DND-41 (cell line): ENCODE results near the gene EIPR1.
"Not testable (repeated sequence)": the region's sequence is repeated elsewhere in the genome, so short reads cannot be mapped to it uniquely, and the experiment has no call there.

Experiments
- ATAC-seq: fragments of 200-7000 bp; cut with Tn5 transposase; 3 replicates; pipeline ENCODE4 v1.9.1; 2021; ENCODE audit warnings: low read depth; ENCODE audit not compliant: insufficient read depth
- DNase-seq: peaks from one replicate; pipeline ENCODE4 v3.0.0-alpha.2; 2020
- H2AFZ ChIP-seq: 2 replicates; pipeline ENCODE4 v1.6.0; 2012; ENCODE audit warnings: low read depth, low read length
- H3K27ac ChIP-seq: 2 replicates; pipeline ENCODE4 v1.5.1; 2012; ENCODE audit warnings: low read length, inconsistent platforms
- H3K27me3 ChIP-seq: fragments of 200-600 bp; sonication (generic); 2 replicates; pipeline ENCODE4 v1.6.0; 2012; ENCODE audit warnings: low read length, mild to moderate bottlenecking, inconsistent platforms; ENCODE audit not compliant: insufficient read depth, poor library complexity
- H3K36me3 ChIP-seq: 2 replicates; pipeline ENCODE4 v1.5.1; 2012; ENCODE audit warnings: low read length, inconsistent platforms; ENCODE audit not compliant: insufficient read depth
- H3K4me1 ChIP-seq: 2 replicates; pipeline ENCODE4 v1.5.1; 2012; ENCODE audit warnings: mild to moderate bottlenecking, low read length; ENCODE audit not compliant: insufficient read depth
- H3K4me2 ChIP-seq: 2 replicates; pipeline ENCODE4 v1.6.0; 2012; ENCODE audit warnings: mild to moderate bottlenecking, moderate library complexity, low read length, inconsistent platforms; ENCODE audit not compliant: insufficient read depth
- H3K4me3 ChIP-seq, 2 experiments: fragments of 200-600 bp in 1 of 2; shearing (Covaris generic) in 1 of 2; 2 replicates each; pipeline ENCODE4 v1.5.1; 2012 to 2016; ENCODE audit warnings: inconsistent platforms in 2 of 2, low read length in 2 of 2, mild to moderate bottlenecking in 2 of 2, low read depth in 1 of 2, moderate library complexity in 1 of 2
- H3K79me2 ChIP-seq: 2 replicates; pipeline ENCODE4 v1.6.0; 2012; ENCODE audit warnings: low read length, inconsistent platforms; ENCODE audit not compliant: insufficient read depth
- H3K9ac ChIP-seq: 2 replicates; pipeline ENCODE4 v1.6.0; 2012; ENCODE audit warnings: low read depth, mild to moderate bottlenecking, inconsistent platforms, low read length, moderate library complexity
- H3K9me3 ChIP-seq: 2 replicates; pipeline ENCODE4 v1.5.1; 2012; ENCODE audit warnings: low read length, moderate library complexity, mild to moderate bottlenecking, inconsistent platforms; ENCODE audit not compliant: insufficient read depth, severe bottlenecking
- H4K20me1 ChIP-seq: 2 replicates; pipeline ENCODE4 v1.6.0; 2012; ENCODE audit warnings: low read length; ENCODE audit not compliant: insufficient read depth
- EZH2 ChIP-seq: IDR thresholded peaks from 3 replicates; pipeline ENCODE4 v1.6.1; 2012; ENCODE audit warnings: borderline replicate concordance, low read depth, mild to moderate bottlenecking, moderate library complexity, low read length, inconsistent platforms; ENCODE audit not compliant: severe bottlenecking
- TF ChIP-seq, protein P1 (sequence below): IDR thresholded peaks from 2 replicates; pipeline ENCODE4 v1.5.1; 2012; ENCODE audit warnings: borderline replicate concordance, low read length, moderate library complexity, mild to moderate bottlenecking; ENCODE audit not compliant: poor library complexity, severe bottlenecking; ENCODE audit errors: extremely low read depth

Gene EIPR1

DNA sequence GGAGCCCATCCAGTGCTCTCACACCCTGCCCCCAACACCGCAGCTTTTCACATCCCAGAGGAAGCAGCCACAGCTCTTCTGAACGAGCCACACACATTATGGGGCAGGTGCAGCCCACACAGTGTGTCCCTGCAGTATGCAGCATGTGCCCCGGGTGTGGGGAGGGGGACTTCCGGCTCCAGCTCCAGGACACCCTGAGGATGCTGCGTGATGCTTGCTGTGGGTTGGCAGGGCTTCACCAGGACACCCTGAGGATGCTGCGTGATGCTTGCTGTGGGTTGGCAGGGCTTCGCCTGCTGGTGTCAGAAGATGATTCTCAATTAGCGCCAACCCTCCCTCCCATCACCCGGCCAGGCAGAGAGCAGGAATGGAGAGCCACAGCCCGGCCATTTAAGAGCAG, 193.9 kb downstream of the EIPR1 start:
- H3K79me2 ChIP-seq: no peaks in the 10 kb centered on the region
- peaks cover 3% of the 10 kb centered on the region for H3K9me3 ChIP-seq
- no peaks in the 10 kb centered on the region for H3K36me3 ChIP-seq
- no peak overlapping the region for H2AFZ ChIP-seq
- no peak overlapping the region for H3K27ac ChIP-seq
- H3K4me1 ChIP-seq: no peaks in the 10 kb centered on the region
- no peak for DNase-seq
- H3K27me3 ChIP-seq: no peaks in the 10 kb centered on the region
- TF ChIP-seq EZH2: no peak
- H3K9ac ChIP-seq: no peak overlapping the region
- H4K20me1 ChIP-seq: no peaks in the 10 kb centered on the region
- no peak for ATAC-seq
- H3K4me3 ChIP-seq: no peak overlapping the region
- no peak overlapping the region for H3K4me2 ChIP-seq

DNA sequence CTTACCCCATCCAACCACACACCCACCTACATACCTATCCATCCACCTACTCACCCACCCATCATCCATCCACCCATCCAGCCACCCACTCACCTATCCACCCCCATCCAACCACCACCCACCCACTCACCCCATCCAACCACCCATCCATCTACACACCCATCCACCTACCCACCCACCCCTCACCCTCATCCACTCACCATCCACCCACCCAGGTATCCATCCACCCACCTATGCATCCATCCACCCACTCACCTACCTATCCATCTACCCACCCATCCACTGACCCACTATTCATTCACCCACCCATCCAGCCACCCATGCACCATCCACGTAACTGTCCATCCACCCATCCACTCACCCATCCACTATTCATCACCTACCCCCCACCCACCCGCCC, 194.8 kb downstream of the EIPR1 start:
- Histone ChIP-seq H3K27me3 (no peaks in the 10 kb centered on the region), H3K4me3 (no peak overlapping the region), H4K20me1 (no peaks in the 10 kb centered on the region), H2AFZ (no peak overlapping the region), H3K4me2 (no peak overlapping the region), H3K9ac (no peak overlapping the region), H3K36me3 (no peaks in the 10 kb centered on the region), H3K79me2 (no peaks in the 10 kb centered on the region), H3K9me3 (peaks cover 3% of the 10 kb centered on the region), H3K27ac (no peak overlapping the region), H3K4me1 (no peaks in the 10 kb centered on the region)
- ATAC-seq (no peak), DNase-seq (no peak)
- no peak for TF ChIP-seq EZH2
- TF ChIP-seq, protein P1, sequence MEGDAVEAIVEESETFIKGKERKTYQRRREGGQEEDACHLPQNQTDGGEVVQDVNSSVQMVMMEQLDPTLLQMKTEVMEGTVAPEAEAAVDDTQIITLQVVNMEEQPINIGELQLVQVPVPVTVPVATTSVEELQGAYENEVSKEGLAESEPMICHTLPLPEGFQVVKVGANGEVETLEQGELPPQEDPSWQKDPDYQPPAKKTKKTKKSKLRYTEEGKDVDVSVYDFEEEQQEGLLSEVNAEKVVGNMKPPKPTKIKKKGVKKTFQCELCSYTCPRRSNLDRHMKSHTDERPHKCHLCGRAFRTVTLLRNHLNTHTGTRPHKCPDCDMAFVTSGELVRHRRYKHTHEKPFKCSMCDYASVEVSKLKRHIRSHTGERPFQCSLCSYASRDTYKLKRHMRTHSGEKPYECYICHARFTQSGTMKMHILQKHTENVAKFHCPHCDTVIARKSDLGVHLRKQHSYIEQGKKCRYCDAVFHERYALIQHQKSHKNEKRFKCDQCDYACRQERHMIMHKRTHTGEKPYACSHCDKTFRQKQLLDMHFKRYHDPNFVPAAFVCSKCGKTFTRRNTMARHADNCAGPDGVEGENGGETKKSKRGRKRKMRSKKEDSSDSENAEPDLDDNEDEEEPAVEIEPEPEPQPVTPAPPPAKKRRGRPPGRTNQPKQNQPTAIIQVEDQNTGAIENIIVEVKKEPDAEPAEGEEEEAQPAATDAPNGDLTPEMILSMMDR: no peak

DNA sequence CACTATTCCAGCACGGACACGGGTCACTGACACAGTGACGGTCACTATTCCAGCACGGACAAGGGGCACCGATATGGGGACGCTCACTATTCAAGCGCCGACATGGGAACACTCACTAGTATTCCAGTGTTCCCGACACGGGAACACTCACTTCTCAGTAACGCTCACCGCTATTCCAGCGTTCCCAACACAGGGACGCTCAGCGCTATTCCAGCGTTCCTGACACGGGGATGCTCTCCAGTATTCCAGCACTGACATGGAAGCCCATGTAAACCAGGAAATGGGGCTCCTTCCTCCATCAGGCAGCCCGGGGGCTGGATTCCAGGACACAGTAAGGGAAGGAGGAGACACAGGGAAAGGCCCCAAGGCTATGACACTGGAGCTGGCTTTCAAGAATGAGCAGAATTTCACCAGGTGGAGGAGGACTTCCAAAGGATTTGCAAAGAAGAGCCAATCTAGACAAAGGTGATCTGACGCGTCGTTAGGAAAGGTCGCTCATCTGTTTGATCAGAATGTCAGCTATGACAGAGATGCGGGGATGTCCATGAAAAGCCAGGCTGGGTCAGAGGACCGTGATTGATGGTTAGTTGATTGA, 196.1 kb downstream of the EIPR1 start:
- Histone ChIP-seq H3K4me3 (no peak overlapping the region), H3K9ac (no peak overlapping the region), H3K4me1 (no peaks in the 10 kb centered on the region), H3K27ac (no peak overlapping the region), H4K20me1 (no peaks in the 10 kb centered on the region), H3K79me2 (no peaks in the 10 kb centered on the region), H3K27me3 (no peaks in the 10 kb centered on the region), H3K36me3 (no peaks in the 10 kb centered on the region), H3K4me2 (no peak overlapping the region), H2AFZ (no peak overlapping the region), H3K9me3 (peaks cover 3% of the 10 kb centered on the region)
- DNase-seq (no peak), ATAC-seq (no peak)
- TF ChIP-seq EZH2: no peak
- TF ChIP-seq, protein P1: no peak

DNA sequence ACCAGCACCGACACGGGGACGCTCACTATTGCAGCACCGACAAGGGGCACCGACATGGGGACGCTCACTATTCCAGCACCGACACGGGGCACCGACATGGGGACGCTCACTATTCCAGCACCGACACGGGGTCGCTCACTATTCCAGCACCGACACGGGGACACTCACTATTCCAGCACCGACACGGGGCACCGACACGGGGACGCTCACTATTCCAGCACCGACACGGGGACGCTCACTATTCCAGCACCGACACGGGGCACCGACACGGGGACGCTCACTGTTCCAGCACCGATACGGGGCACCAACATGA, 196.8 kb downstream of the EIPR1 start:
- not testable (repeated sequence) for H2AFZ ChIP-seq, H3K27ac ChIP-seq, H3K9ac ChIP-seq, ATAC-seq, H3K27me3 ChIP-seq, H3K36me3 ChIP-seq, H4K20me1 ChIP-seq, DNase-seq, H3K9me3 ChIP-seq, H3K4me1 ChIP-seq, H3K4me2 ChIP-seq, H3K79me2 ChIP-seq, H3K4me3 ChIP-seq
